VCaP (cell line): Measurements from ENCODE around the gene TVP23B.
"Not testable (repeated sequence)": the region's sequence is repeated elsewhere in the genome, so short reads cannot be mapped to it uniquely, and the experiment has no call there.

ENCODE experiments used
- H3K27ac ChIP-seq: fragments of 450-650 bp; 2 replicates; pipeline ENCODE4 v1.5.1; 2017

The TVP23B gene

GRCh38 chr17:18780991-18781718, at the start of gene TVP23B:
Gene TVP23B (plus strand): TSS chr17:18781183. CDS start chr17:18781294, 111 bp downstream.
- peak within 1 kb of the TSS; percentile 45; the same call in 1 of the 2 replicates for H3K27ac ChIP-seq

GRCh38 chr17:18732438-18732837, 48.5 kb upstream of the TVP23B start:
- H3K27ac ChIP-seq = not testable (repeated sequence)

GRCh38 chr17:18733350-18733749, 47.6 kb upstream of the TVP23B start:
- H3K27ac ChIP-seq = not testable (repeated sequence)

- H3K27ac ChIP-seq = not testable (repeated sequence)
Measured at GRCh38 chr17:18739616-18740391, 41.2 kb upstream of the TVP23B start.

GRCh38 chr17:18741228-18741627, 39.8 kb upstream of the TVP23B start:
- not testable (repeated sequence) for H3K27ac ChIP-seq

GRCh38 chr17:18743699-18744421, 37.1 kb upstream of the TVP23B start, which contains the start of gene FBXW10:
Gene FBXW10 (plus strand): TSS chr17:18744054. CDS start chr17:18744245, 191 bp downstream.
- H3K27ac ChIP-seq = not testable (repeated sequence)

- H3K27ac ChIP-seq = not testable (repeated sequence)
Measured at GRCh38 chr17:18744726-18745125, 36.3 kb upstream of the TVP23B start.

GRCh38 chr17:18746551-18746950, 34.4 kb upstream of the TVP23B start:
- not testable (repeated sequence) for H3K27ac ChIP-seq

GRCh38 chr17:18747501-18747900, 33.5 kb upstream of the TVP23B start:
- not testable (repeated sequence) for H3K27ac ChIP-seq

- not testable (repeated sequence) for H3K27ac ChIP-seq
Measured at GRCh38 chr17:18750242-18750641, 30.7 kb upstream of the TVP23B start.

GRCh38 chr17:18753829-18754409, 27.1 kb upstream of the TVP23B start:
- not testable (repeated sequence) for H3K27ac ChIP-seq

- H3K27ac ChIP-seq = not testable (repeated sequence)
Measured at GRCh38 chr17:18755969-18756368, 25.0 kb upstream of the TVP23B start.

- peak overlapping the region; percentile 62 for H3K27ac ChIP-seq
Measured at GRCh38 chr17:18757368-18758044, 23.5 kb upstream of the TVP23B start.

- H3K27ac ChIP-seq = peak overlapping the region; percentile 62
Measured at GRCh38 chr17:18758344-18758743, 22.6 kb upstream of the TVP23B start.

GRCh38 chr17:18760221-18760620, 20.8 kb upstream of the TVP23B start:
- H3K27ac ChIP-seq = not testable (repeated sequence)

GRCh38 chr17:18770572-18770971, 10.4 kb upstream of the TVP23B start:
- not testable (repeated sequence) for H3K27ac ChIP-seq

- not testable (repeated sequence) for H3K27ac ChIP-seq
Measured at GRCh38 chr17:18771066-18771465, 9.9 kb upstream of the TVP23B start.
